Hepatocyte (in vitro differentiated cells): ENCODE data around the gene EXOC3L4. TPM values are rescaled to one million over a fixed set of nuclear protein-coding genes. Genes with fewer than 3 reads are reported as not detected.

Experiments
- DNase-seq: peaks from one replicate; pipeline ENCODE4 v3.0.0-alpha.2; 2016; ENCODE audit warnings: low spot score
- H2AFZ ChIP-seq: fragments of 200-600 bp; sonication (generic); 2 replicates; pipeline ENCODE4 v1.6.0; 2016; ENCODE audit warnings: antibody characterized with exemption, mild to moderate bottlenecking
- H3K27ac ChIP-seq: fragments of 200-600 bp; sonication (generic); 2 replicates; pipeline ENCODE4 v1.5.1; 2016; ENCODE audit warnings: mild to moderate bottlenecking
- H3K27me3 ChIP-seq: fragments of 200-600 bp; sonication (generic); 2 replicates; pipeline ENCODE4 v1.6.1; 2016
- H3K36me3 ChIP-seq: fragments of 200-600 bp; sonication (generic); replicated peaks from 2 replicates; pipeline ENCODE4 v1.5.1; 2016; ENCODE audit warnings: low read depth; ENCODE audit not compliant: insufficient read depth
- H3K4me1 ChIP-seq: fragments of 200-600 bp; sonication (generic); 2 replicates; pipeline ENCODE4 v1.5.1; 2016; ENCODE audit warnings: mild to moderate bottlenecking, moderate library complexity; ENCODE audit not compliant: insufficient read depth
- H3K4me2 ChIP-seq: fragments of 200-600 bp; sonication (generic); 2 replicates; pipeline ENCODE4 v1.6.0; 2016
- H3K4me3 ChIP-seq: fragments of 200-600 bp; sonication (generic); 2 replicates; pipeline ENCODE4 v1.5.1; 2016; ENCODE audit warnings: mild to moderate bottlenecking
- H3K79me2 ChIP-seq: fragments of 200-600 bp; sonication (generic); 2 replicates; pipeline ENCODE4 v1.6.0; 2017; ENCODE audit warnings: mild to moderate bottlenecking
- H3K9me2 ChIP-seq: fragments of 200-600 bp; sonication (generic); replicated peaks from 2 replicates; pipeline ENCODE4 v1.6.0; 2017; ENCODE audit warnings: mild to moderate bottlenecking; ENCODE audit not compliant: insufficient read depth
- H3K9me3 ChIP-seq: fragments of 200-600 bp; sonication (generic); 2 replicates; pipeline ENCODE4 v1.5.1; 2016; ENCODE audit warnings: low read depth, mild to moderate bottlenecking
- H4K20me1 ChIP-seq: fragments of 200-600 bp; sonication (generic); 2 replicates; pipeline ENCODE4 v1.6.0; 2016; ENCODE audit warnings: mild to moderate bottlenecking; ENCODE audit not compliant: insufficient read depth, poor library complexity, severe bottlenecking
- CTCF ChIP-seq: fragments of 200-600 bp; sonication (generic); IDR thresholded peaks from 2 replicates; pipeline ENCODE4 v1.5.1; 2016; ENCODE audit warnings: antibody characterized with exemption, mild to moderate bottlenecking; ENCODE audit not compliant: poor library complexity
- EZH2 ChIP-seq: fragments of 200-600 bp; sonication (generic); IDR thresholded peaks from 2 replicates; pipeline ENCODE4 v1.6.1; 2016; ENCODE audit warnings: antibody characterized with exemption, mild to moderate bottlenecking, borderline replicate concordance
- EZH2phosphoT487 ChIP-seq: fragments of 200-600 bp; sonication (generic); IDR thresholded peaks from one replicate; pipeline ENCODE4 v1.6.1; 2018; ENCODE audit warnings: antibody characterized with exemption, mild to moderate bottlenecking, low read depth, moderate library complexity; ENCODE audit not compliant: unreplicated experiment, severe bottlenecking
- WGBS: methylation state at CpG from one replicate; pipeline ENCODE4 v1.1.6; 2016; ENCODE audit warnings: low lambda C conversion rate; ENCODE audit errors: missing lambda C conversion rate; 5-methylcytosine and 5-hydroxymethylcytosine counted together
- polyA plus RNA-seq: library from polyadenylated mRNA; unstranded; fragments of >200 nt; fragmentation: Nextera tagmentation; extraction: Ambion mirVana; gene quantifications from 2 replicates; pipeline ENCODE4 v1.2.1, GENCODE V29; 2016
- total RNA-seq: library from RNA; depleted of rRNA; stranded (reverse); fragments of >200 nt; gene quantifications from 2 replicates; pipeline ENCODE4 v1.2.3, GENCODE V29; 2014

The EXOC3L4 gene
- total and polyA plus RNA-seq, 2 experiments from 2014 or later = 35.3 to 40.3 TPM

DNA sequence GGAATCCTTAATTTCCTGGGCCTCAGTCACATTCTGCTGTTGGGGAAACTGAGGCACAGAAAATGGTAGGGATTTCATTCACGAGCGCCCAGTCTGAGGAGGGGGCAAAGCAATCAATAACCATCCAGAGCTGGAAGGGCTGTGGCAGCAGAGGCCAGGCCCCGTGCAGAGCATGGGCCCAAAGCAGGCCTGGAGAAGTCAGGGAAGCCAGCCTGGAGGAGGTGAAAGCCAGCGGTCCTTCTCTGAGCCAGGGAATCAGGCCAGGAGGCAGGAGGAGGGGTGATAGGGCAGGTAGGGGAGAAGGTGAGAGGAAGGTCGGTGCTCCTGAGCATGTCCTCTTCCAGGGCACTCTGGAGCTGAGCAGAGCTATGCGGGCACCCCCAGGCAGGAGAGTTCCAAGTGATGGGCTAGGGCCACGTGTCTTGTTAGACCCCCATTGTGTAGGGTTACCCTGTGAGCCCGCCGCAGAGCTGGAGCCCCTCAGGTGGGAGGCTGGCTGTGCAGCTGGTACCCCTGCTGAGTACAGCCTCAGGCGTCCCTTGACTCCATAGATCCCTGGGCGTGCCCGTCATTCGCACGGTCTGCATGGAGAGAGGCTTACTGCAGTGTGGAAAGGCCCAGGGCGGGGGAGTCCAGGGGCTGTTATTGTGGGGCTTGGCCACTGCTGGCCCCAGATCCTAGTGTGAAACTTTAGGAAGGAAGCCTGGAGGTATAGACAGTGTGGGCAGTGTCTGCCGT is 33.5 kb downstream of the EXOC3L4 start:
- H3K36me3 ChIP-seq = no peaks in the 10 kb centered on the region

GRCh38 chr14:103128631-103129300 is 34.2 kb downstream of the EXOC3L4 start:
- WGBS = 89% methylated on average over 13 of the region's 13 CpGs
- Histone ChIP-seq H4K20me1 (no peaks in the 10 kb centered on the region), H3K36me3 (no peaks in the 10 kb centered on the region), H2AFZ (no peak overlapping the region), H3K79me2 (no peaks in the 10 kb centered on the region), H3K9me3 (no peaks in the 10 kb centered on the region), H3K27ac (no peak overlapping the region), H3K4me1 (peaks cover 21% of the 10 kb centered on the region), H3K4me2 (no peak overlapping the region), H3K27me3 (no peaks in the 10 kb centered on the region), H3K4me3 (no peak overlapping the region), H3K9me2 (no peaks in the 10 kb centered on the region)
- TF ChIP-seq EZH2phosphoT487 (no peak), CTCF (no peak), EZH2 (no peak)
- DNase-seq = no peak

More for the DNA sequence above, 33.5 kb downstream of the EXOC3L4 start:
- H3K4me3 ChIP-seq = no peak overlapping the region
- H3K4me1 ChIP-seq = peaks cover 28% of the 10 kb centered on the region
- TF ChIP-seq CTCF (no peak), EZH2phosphoT487 (no peak), EZH2 (no peak)
- H3K27ac ChIP-seq = no peak overlapping the region
- no peaks in the 10 kb centered on the region for H3K9me3 ChIP-seq
- no peaks in the 10 kb centered on the region for H3K79me2 ChIP-seq
- no peak overlapping the region for H2AFZ ChIP-seq
- no peaks in the 10 kb centered on the region for H4K20me1 ChIP-seq
- no peaks in the 10 kb centered on the region for H3K9me2 ChIP-seq
- DNase-seq = no peak
- no peaks in the 10 kb centered on the region for H3K27me3 ChIP-seq
- 94% methylated on average over 16 of the region's 16 CpGs for WGBS
- no peak overlapping the region for H3K4me2 ChIP-seq

DNA sequence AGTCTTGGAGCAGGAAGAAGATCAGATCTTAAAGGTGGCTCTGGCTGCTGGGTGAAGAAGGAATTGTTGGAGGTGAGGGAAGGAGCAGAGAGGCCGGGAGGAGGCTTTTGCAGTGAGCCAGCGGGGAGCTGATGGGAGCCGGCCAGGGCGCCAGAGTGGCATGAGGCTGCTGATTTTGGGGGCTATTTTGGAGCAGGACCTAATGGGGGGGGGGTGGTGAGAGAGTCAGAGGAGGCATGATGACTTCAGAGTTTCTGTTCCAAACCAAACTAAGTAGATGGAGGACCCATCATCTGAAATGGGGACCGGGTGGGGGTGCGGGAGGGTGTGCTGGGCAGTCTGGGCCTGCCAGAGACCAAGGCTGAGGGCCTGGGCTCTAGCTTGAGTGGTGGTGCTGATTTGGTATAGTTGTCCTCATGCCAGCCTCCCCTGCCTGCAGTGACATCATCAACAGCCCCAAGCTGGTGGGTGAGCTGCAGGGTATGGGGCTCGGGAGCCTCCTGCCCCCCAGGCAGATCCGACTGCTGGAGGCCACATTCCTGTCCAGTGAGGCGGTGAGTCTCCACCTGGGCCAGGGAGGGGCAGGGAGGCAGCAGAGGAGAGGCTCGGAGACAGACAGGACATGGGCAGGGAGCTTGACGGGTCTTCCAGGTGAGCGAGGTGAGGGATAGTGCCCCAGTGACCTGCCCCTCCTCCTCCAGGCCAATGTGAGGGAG is 34.9 kb downstream of the EXOC3L4 start:
- DNase-seq = no peak
- TF ChIP-seq EZH2phosphoT487 (no peak), CTCF (no peak), EZH2 (no peak)
- H3K9me3 ChIP-seq = no peaks in the 10 kb centered on the region
- H3K27ac ChIP-seq = no peak overlapping the region
- peaks cover 19% of the 10 kb centered on the region for H3K4me1 ChIP-seq
- H3K4me2 ChIP-seq = no peak overlapping the region
- no peaks in the 10 kb centered on the region for H3K27me3 ChIP-seq
- no peaks in the 10 kb centered on the region for H3K9me2 ChIP-seq
- H3K36me3 ChIP-seq = no peaks in the 10 kb centered on the region
- H4K20me1 ChIP-seq = no peaks in the 10 kb centered on the region
- H2AFZ ChIP-seq = no peak overlapping the region
- no peaks in the 10 kb centered on the region for H3K79me2 ChIP-seq
- no peak overlapping the region for H3K4me3 ChIP-seq
- WGBS = 92% methylated on average over 12 of the region's 12 CpGs
